ENCODE measurements around the gene CD28.
"Not testable (repeated sequence)": the region's sequence is repeated elsewhere in the genome, so short reads cannot be mapped to it uniquely, and the experiment has no call there.

CD28 gene

DNA sequence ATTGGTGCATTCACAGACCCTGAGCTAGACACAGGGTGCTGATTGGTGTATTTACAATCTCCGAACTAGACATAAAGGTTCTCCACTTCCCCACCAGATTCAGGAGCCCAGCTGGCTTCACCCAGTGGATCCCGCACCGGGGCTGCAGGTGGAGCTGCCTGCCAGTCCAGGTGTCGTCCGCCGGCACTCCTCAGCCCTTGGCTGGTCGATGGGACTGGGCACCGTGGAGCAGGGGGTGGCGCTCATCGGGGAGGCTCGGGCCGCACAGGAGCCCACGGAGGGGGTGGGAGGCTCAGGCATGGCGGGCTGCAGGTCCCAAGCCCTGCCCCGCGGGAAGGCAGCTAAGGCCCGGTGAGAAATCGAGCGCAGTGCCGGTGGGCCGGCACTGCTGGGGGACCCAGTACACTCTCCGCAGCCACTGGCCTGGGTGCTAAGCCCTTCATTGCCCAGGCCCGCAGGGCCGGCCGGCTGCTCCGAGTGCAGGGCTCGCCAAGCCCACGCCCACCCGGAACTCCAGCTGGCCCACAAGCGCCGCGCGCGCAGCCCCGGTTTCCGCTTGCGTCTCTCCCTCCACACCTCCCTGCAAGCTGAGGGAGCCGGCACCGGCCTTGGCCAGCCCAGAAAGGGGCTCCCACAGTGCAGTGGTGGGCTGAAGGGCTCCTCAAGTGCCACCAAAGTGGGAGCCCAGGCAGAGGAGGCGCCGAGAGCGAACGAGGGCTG lies 79.1 kb downstream of the CD28 start:
- not testable (repeated sequence) for DNase-seq

DNA sequence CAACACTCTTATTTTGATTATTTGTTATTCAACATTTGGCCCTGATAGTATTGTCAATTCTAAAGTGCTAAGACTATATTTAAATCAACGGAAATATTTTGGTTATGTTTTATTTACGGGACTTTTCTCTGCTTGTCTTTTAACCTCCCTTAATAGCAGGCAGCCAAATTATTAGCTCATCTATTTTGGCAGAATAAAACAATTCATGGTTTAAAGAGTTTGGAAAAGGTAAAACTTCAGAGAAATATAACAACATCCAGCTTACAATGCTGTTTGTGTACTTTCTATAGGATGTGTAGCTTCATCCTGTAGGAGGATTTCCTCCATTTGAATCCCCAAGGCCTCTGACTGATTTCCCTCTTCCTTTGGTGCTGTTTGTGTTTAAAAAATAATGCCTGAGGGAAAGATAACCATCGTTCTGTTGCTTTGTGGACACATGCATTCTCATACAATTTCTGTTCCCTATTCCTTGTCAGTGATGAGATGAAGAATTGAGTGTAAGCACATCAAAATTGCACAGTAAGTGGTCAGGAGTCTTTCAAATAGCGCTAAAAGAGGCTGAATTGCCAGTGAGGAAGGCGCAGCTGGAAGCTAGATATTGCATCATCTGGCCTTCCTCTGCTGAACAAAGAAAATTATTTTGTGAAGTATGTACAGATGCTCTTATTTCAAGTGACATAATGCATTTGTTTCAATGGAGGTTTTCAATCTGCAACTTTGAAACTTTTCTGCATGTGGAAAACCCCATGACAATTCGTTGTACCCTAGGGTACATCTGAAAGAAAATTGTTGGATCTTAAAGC lies 80.3 kb downstream of the CD28 start:
- no peak for DNase-seq

DNA sequence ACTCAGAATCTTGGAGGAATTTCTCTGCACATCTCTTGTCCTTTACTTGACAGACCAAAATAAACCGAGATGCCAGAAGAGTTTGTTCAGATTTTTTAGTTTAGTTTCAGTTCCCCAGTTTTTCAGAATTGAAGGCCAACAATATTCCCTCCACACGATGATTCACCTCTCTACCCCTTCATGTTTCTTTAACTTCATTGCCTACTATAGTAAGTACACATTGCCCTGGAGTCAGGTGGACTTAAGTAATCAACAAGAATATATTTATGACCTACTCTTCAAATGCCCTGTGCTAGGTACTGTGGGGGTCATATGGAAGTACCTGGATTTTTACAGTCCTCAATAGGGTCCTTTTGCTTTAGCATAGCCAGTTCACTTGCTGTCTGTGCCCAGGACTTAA lies 81.5 kb downstream of the CD28 start:
- no peak for DNase-seq
